ENCODE data around the gene KLHL29.

DNA sequence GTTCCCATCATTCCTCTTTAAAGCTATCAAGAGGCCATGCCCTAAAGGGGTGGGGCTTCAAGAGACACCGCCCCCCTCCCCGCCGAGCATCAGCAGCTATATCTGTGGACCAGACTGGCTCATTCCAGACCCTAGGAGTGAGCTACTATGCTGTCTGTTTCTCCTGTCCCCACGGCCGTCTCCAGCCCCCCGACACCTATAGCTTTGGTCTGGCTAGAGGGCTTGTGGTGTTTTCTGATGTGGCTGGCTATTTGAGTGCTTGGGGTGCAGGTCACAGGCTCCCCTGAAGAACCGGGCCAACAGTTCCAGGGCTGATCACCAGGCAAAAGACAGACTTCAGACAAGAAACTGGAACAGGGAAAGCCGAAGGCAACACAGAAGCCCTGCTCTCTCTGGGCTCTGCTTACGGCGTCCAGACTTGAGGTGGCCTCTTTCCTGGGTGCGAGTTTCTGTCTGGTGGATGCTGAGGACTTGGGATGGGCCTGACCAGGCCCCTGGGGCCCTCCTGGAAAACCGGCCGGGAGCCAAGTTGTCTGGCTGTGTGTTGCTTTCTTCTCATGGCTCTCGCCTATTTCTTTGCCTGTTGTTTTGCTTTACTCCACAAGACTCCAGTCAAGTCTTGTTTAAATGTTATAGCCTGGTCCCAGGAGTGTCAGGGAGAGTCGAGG lies 83.6 kb downstream of the KLHL29 start:
- TF ChIP-seq, protein P1, sequence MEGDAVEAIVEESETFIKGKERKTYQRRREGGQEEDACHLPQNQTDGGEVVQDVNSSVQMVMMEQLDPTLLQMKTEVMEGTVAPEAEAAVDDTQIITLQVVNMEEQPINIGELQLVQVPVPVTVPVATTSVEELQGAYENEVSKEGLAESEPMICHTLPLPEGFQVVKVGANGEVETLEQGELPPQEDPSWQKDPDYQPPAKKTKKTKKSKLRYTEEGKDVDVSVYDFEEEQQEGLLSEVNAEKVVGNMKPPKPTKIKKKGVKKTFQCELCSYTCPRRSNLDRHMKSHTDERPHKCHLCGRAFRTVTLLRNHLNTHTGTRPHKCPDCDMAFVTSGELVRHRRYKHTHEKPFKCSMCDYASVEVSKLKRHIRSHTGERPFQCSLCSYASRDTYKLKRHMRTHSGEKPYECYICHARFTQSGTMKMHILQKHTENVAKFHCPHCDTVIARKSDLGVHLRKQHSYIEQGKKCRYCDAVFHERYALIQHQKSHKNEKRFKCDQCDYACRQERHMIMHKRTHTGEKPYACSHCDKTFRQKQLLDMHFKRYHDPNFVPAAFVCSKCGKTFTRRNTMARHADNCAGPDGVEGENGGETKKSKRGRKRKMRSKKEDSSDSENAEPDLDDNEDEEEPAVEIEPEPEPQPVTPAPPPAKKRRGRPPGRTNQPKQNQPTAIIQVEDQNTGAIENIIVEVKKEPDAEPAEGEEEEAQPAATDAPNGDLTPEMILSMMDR (IDR thresholded peaks at IDR 0.05) = no peak
- no peak for TF ChIP-seq POLR2A (IDR thresholded peaks at IDR 0.05)

Measured in thyroid gland (tissue), 4 donors.